ENCODE data around the gene PCBP3. TPM values are rescaled to one million over a fixed set of nuclear protein-coding genes. Genes with fewer than 3 reads are reported as not detected.
A peak's percentile ranks its signal among the peaks of the same experiment; 100 is the strongest.

The PCBP3 gene
- total and polyA plus RNA-seq, 2 of the 13 experiments (the other 11 are each of a cell fraction or from before 2014, with no cell fraction given), result not detected

GRCh38 chr21:45932922-45933502 is 289.5 kb downstream of the PCBP3 start:
- H3K79me2 ChIP-seq (ENCODE audit: insufficient read depth, low read length), result no peaks in the 10 kb centered on the region
- no TSS peak for BruUV-seq (replicated peaks)
- H2AFZ ChIP-seq (ENCODE audit: low read length), result no peak overlapping the region
- no peak for DNase-seq (ENCODE audit: low spot score)
- 2% methylated on average over 4 of the region's 9 CpGs for WGBS (ENCODE audit: low lambda C conversion rate)
- TF ChIP-seq MNT (IDR thresholded peaks at IDR 0.05), result peak; percentile 82
- TF ChIP-seq ZSCAN22 (CRISPR knock-in tag; IDR thresholded peaks at IDR 0.05), result no peak
- no peak for TF ChIP-seq STAT5B (CRISPR knock-in tag; IDR thresholded peaks at IDR 0.05)
- no peaks in the 10 kb centered on the region for H3K36me3 ChIP-seq (replicated peaks in 1 of 2; ENCODE audit: control insufficient read depth in 1 of 2, insufficient read depth in 2 of 2, low read length in 2 of 2)
- no peak overlapping the region for H3K4me2 ChIP-seq (ENCODE audit: low read depth, low read length)
- intact Hi-C loops (cut with micrococcal nuclease; ENCODE audit: unreplicated experiment), result no loop called here
- no peak overlapping the region for H3K27ac ChIP-seq (ENCODE audit: extremely low read length, insufficient read depth, low read length)
- H3K4me1 ChIP-seq (ENCODE audit: insufficient read depth, low read length), result no peaks in the 10 kb centered on the region
- ATAC-seq, result no peak
- H3K9ac ChIP-seq (ENCODE audit: insufficient read depth, low read depth, low read length), result no peak overlapping the region
- no peak for FAIRE-seq
- no peak overlapping the region for H3K4me3 ChIP-seq (replicated peaks in 1 of 3; ENCODE audit: insufficient read depth in 1 of 3, low read depth in 2 of 3, low read length in 3 of 3)
- no peaks in the 10 kb centered on the region for H3K9me3 ChIP-seq (ENCODE audit: low read length)
- peaks cover 6 to 58% of the 10 kb centered on the region in 2 experiments for H3K27me3 ChIP-seq (ENCODE audit: control insufficient read depth in 1 of 2, insufficient read depth in 2 of 2, low read length in 2 of 2)
- ChIA-PET POLR2A (no interaction called here), CTCF (ENCODE audit: low intra/inter-chr PET ratio, low total read pairs) (no interaction called here)
- H4K20me1 ChIP-seq (ENCODE audit: insufficient read depth, low read length), result no peaks in the 10 kb centered on the region
- in situ Hi-C loops (cut with HindIII; ENCODE audit: extremely low pct_ligation_motif_present, low pct_unique_long_range_greater_than_20kb), result no loop called here

- H2AFZ ChIP-seq (ENCODE audit: low read length), result no peak overlapping the region
- no peaks in the 10 kb centered on the region for H3K9me3 ChIP-seq (ENCODE audit: low read length)
- in situ Hi-C loops (cut with HindIII; ENCODE audit: extremely low pct_ligation_motif_present, low pct_unique_long_range_greater_than_20kb), result no loop called here
- no peak overlapping the region for H3K4me3 ChIP-seq (replicated peaks in 1 of 3; ENCODE audit: insufficient read depth in 1 of 3, low read depth in 2 of 3, low read length in 3 of 3)
- BruUV-seq (replicated peaks), result no TSS peak
- H3K9ac ChIP-seq (ENCODE audit: insufficient read depth, low read depth, low read length), result no peak overlapping the region
- ATAC-seq (no peak), DNase-seq (ENCODE audit: low spot score) (no peak), FAIRE-seq (no peak)
- no peaks in the 10 kb centered on the region for H3K4me1 ChIP-seq (ENCODE audit: insufficient read depth, low read length)
- ChIA-PET CTCF (ENCODE audit: low intra/inter-chr PET ratio, low total read pairs) (no interaction called here), POLR2A (no interaction called here)
- 15% methylated on average over 6 of the region's 6 CpGs for WGBS (ENCODE audit: low lambda C conversion rate)
- no peaks in the 10 kb centered on the region for H3K36me3 ChIP-seq (replicated peaks in 1 of 2; ENCODE audit: control insufficient read depth in 1 of 2, insufficient read depth in 2 of 2, low read length in 2 of 2)
- H3K27me3 ChIP-seq (ENCODE audit: control insufficient read depth in 1 of 2, insufficient read depth in 2 of 2, low read length in 2 of 2), result peaks cover 6 to 62% of the 10 kb centered on the region in 2 experiments
- H3K27ac ChIP-seq (ENCODE audit: extremely low read length, insufficient read depth, low read length), result no peak overlapping the region
- intact Hi-C loops (cut with micrococcal nuclease; ENCODE audit: unreplicated experiment), result no loop called here
- TF ChIP-seq ZSCAN20 (CRISPR knock-in tag; IDR thresholded peaks at IDR 0.05; ENCODE audit: borderline replicate concordance), result no peak
- H3K79me2 ChIP-seq (ENCODE audit: insufficient read depth, low read length), result no peaks in the 10 kb centered on the region
- no peaks in the 10 kb centered on the region; the same call in 1 of the 2 replicates for H4K20me1 ChIP-seq (ENCODE audit: insufficient read depth, low read length)
- no peak overlapping the region for H3K4me2 ChIP-seq (ENCODE audit: low read depth, low read length)
Measured at GRCh38 chr21:45934085-45934484, 290.6 kb downstream of the PCBP3 start.

All from HepG2 (cell line).